ENCODE results near the gene CCP110.

DNA sequence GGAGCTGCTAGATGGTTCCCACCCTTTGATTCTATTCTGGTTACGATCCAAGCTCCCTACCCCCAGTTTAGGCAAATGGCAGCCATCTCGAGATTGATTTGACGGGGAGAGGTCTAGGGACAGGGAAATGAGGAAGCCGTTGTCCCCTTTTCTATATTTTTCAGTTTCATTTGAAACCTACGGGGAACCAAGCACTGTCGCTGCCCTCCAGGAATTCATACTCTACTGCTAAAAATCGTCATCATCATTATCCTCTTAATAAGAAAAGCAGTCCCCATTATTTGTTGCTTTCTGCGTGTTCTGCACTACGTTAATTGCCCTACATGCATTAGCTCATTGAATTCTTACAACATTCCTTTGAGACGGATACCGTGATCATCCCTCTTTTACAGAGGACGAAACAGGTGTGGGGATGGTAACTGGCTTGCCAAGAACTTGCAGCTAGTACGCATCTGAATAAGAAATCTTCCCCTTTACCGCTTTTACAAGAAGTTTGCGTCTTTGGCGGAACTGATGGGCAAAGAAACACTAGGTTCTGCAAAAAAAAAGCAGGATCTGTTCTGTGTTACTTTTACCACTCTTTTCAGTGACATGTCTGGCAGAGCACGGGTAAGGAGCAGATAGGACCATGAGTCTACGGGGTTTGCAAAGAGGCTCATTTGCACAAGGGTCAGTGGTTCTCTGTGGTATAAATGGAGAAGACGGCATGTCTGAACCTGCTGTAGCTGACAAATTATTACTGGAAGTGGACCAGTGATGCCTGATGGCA is 1.1 kb downstream of the CCP110 start:
- no peak for TF ChIP-seq CTCF (conservative IDR thresholded peaks at IDR 0.05)
- TF ChIP-seq ZFX (IDR thresholded peaks at IDR 0.05), result no peak

All from C4-2B (cell line).